ENCODE data around the gene AURKAIP1. TPM values are rescaled to one million over a fixed set of nuclear protein-coding genes. Genes with fewer than 3 reads are reported as not detected.

Gene AURKAIP1
- total and polyA plus RNA-seq, 4 donors = 43.5 to 208 (median 168) TPM

- Histone ChIP-seq H3K9me3 (ENCODE audit: control insufficient read depth in 4 of 4, insufficient read depth in 3 of 4, low read length in 3 of 4) (no peaks in the 10 kb centered on the region), H3K9ac (ENCODE audit: insufficient read depth in 1 of 2, low read length in 2 of 2) (no peak overlapping the region), H3K4me3 (no peak overlapping the region), H3K4me1 (ENCODE audit: control insufficient read depth in 5 of 5, insufficient read depth in 5 of 5, low read length in 5 of 5) (peaks cover 0 to 18% (median 8%) of the 10 kb centered on the region in 5 donors), H3K27ac (ENCODE audit: low read depth in 1 of 2, low read length in 1 of 2) (no peak overlapping the region), H3K36me3 (ENCODE audit: control insufficient read depth in 4 of 4, insufficient read depth in 4 of 4, low read length in 4 of 4) (peaks cover 0 to 18% (median 1%) of the 10 kb centered on the region in 4 donors), H3K27me3 (ENCODE audit: control insufficient read depth in 3 of 3, insufficient read depth in 3 of 3, low read length in 2 of 3) (no peaks in the 10 kb centered on the region)
- WGBS, 2 donors = 86 to 91% methylated on average over 15 of the region's 15 CpGs
- TF ChIP-seq CTCF (IDR thresholded peaks at IDR 0.05; ENCODE audit: control extremely low read depth, extremely low read depth) = no peak
- ATAC-seq (ENCODE audit: insufficient read depth, low FRiP score) (no peak), DNase-seq (no peak)
Measured at GRCh38 chr1:1328254-1328653, 46.8 kb downstream of the AURKAIP1 start.

- Histone ChIP-seq H3K4me3 (no peak overlapping the region), H3K36me3 (ENCODE audit: control insufficient read depth in 4 of 4, insufficient read depth in 4 of 4, low read length in 4 of 4) (peaks cover 0 to 18% (median 2%) of the 10 kb centered on the region in 4 donors), H3K9me3 (ENCODE audit: control insufficient read depth in 4 of 4, insufficient read depth in 3 of 4, low read length in 3 of 4) (no peaks in the 10 kb centered on the region), H3K27me3 (ENCODE audit: control insufficient read depth in 3 of 3, insufficient read depth in 3 of 3, low read length in 2 of 3) (no peaks in the 10 kb centered on the region), H3K9ac (ENCODE audit: insufficient read depth in 1 of 2, low read length in 2 of 2) (no peak overlapping the region), H3K4me1 (ENCODE audit: control insufficient read depth in 5 of 5, insufficient read depth in 5 of 5, low read length in 5 of 5) (peaks cover 0 to 19% (median 8%) of the 10 kb centered on the region in 5 donors), H3K27ac (ENCODE audit: low read depth in 1 of 2, low read length in 1 of 2) (no peak overlapping the region)
- 93 to 95% methylated on average over 36 to 40 of the region's 40 CpGs for WGBS, 2 donors
- ATAC-seq (ENCODE audit: insufficient read depth, low FRiP score) (no peak), DNase-seq (no peak)
- no peak for TF ChIP-seq CTCF (IDR thresholded peaks at IDR 0.05; ENCODE audit: control extremely low read depth, extremely low read depth)
Measured at GRCh38 chr1:1327291-1327690, 47.7 kb downstream of the AURKAIP1 start.

GRCh38 chr1:1326075-1326605 is 48.9 kb downstream of the AURKAIP1 start:
- 64 to 76% methylated on average over 8 of the region's 8 CpGs for WGBS, 2 donors
- peaks cover 0 to 22% (median 8%) of the 10 kb centered on the region in 5 donors for H3K4me1 ChIP-seq (ENCODE audit: control insufficient read depth in 5 of 5, insufficient read depth in 5 of 5, low read length in 5 of 5)
- peaks cover 0 to 25% (median 2%) of the 10 kb centered on the region in 4 donors for H3K36me3 ChIP-seq (ENCODE audit: control insufficient read depth in 4 of 4, insufficient read depth in 4 of 4, low read length in 4 of 4)
- ATAC-seq (ENCODE audit: insufficient read depth, low FRiP score) (no peak), DNase-seq (no peak)
- no peak for TF ChIP-seq CTCF (IDR thresholded peaks at IDR 0.05; ENCODE audit: control extremely low read depth, extremely low read depth)
- no peak overlapping the region for H3K4me3 ChIP-seq
- H3K9ac ChIP-seq (ENCODE audit: insufficient read depth in 1 of 2, low read length in 2 of 2) = no peak overlapping the region
- no peaks in the 10 kb centered on the region for H3K27me3 ChIP-seq (ENCODE audit: control insufficient read depth in 3 of 3, insufficient read depth in 3 of 3, low read length in 2 of 3)
- no peaks in the 10 kb centered on the region for H3K9me3 ChIP-seq (ENCODE audit: control insufficient read depth in 4 of 4, insufficient read depth in 3 of 4, low read length in 3 of 4)
- peak overlapping the region in 1 of 2 donors; percentile 85 for H3K27ac ChIP-seq (ENCODE audit: low read depth in 1 of 2, low read length in 1 of 2)
